Smooth muscle cell of the umbilical artery (primary cell): ENCODE data around the gene TMPRSS9. TPM values are rescaled to one million over a fixed set of nuclear protein-coding genes. Genes with fewer than 3 reads are reported as not detected.

Source experiments
- total RNA-seq: library from RNA; depleted of rRNA; stranded (reverse); fragments of >200 nt; gene quantifications from 2 replicates; pipeline ENCODE4 v1.2.3, GENCODE V29; 2014

TMPRSS9 gene
- total RNA-seq = not detected in 2 replicates

GRCh38 chr19:2359992-2360685 lies at the start of gene TMPRSS9:
TMPRSS9 (plus strand) TSS chr19:2360265; CDS start chr19:2389786, 29,521 bp downstream.

DNA sequence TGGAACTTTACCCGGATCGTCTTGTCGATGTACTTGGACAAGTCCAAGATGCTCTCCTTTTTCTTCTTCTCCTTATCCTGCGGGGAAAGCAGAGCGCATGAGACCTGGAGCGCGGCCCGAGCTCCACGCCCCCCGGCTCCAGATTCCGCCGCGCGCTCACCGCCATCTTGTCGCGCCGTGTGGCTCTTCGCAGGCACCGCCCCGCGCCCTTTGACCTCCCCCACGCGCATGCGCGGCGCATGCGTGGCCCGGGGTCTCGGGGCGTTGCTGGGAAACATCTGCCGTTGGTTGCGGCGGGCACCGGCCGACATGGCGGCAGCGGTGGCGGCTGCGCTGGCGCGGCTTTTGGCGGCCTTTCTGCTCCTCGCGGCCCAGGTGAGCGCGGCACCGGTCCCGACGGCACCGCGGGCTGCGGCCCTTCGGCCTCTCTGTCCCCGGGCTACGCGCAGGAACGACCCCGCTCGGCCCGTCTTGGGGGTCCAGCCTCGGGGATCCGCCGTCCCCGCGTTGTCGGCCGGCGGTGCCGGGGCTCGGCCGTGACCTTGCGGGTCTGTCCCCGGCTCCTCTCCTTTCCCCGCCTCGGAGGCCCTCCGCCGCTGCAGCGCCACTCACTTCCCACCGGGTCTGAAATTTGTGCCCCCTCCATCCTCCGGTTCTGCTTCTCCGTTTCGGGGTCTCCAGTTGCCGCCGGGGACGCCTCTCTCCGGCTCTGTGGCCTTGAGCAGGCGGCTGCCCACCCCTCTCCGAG lies 31.5 kb upstream of the TMPRSS9 start, which contains the start of the genes LSM7 and SPPL2B:
LSM7 (minus strand) TSS at position 186 of the 748 bp plus-strand sequence; CDS start at position 166, 20 bp downstream.
SPPL2B (plus strand) TSS at position 284 of the 748 bp plus-strand sequence; CDS start at position 310, 26 bp downstream.

DNA sequence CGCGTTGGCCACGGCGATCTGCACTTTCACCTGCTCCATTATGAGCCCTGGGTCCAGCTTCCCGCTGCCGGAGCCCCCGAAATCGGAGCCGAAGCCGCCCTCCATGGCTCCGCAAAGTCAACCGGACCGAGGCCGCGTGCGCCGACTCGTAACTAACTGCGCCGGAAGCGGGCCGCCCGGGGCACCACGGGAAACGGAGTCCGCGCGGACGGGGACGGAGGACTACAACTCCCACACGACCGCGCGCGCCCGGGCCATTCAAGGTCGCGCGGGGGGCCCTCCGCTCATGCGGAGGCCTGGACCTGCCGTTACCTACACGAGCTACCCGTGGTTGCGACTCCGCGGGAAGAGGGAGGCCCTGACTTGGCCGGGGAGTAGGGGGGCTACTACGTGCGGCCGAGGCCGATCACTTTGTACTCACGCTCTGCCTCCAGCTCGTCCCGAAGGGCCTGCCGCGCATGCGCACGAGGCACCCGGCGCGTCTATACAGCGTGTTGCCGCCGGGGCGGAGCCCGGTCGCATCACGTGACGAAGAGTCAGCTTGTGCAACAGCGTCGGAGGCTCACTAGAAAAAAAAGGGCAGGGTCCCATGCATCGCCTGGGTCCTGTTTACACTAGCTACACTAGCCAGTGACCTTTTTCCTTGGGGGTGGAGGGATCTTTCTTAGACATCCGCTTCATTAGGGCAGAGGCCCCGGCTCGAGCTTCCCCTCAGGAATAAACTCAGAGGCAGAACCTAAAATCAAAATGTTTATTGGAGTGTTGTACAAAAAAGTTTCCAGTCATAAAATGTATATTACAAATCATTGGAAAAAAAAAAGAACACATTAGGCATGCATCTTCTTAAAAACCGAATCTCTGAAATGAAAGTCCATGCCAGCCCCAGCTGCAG lies 67.6 kb downstream of the TMPRSS9 start, which contains the start of gene TIMM13:
TIMM13 (minus strand) TSS at position 158 of the 892 bp plus-strand sequence; CDS start at position 105, 53 bp downstream.

Other genes starting within 250 kb of the TMPRSS9 start
- 106 and 185 TPM in 2 replicates for gene AP3D1, start 208.7 kb upstream of the TMPRSS9 start, total RNA-seq
- gene DOT1L, start 196.3 kb upstream of the TMPRSS9 start, total RNA-seq = 3.9 and 10.5 TPM in 2 replicates
- gene PLEKHJ1, start 123.9 kb upstream of the TMPRSS9 start, total RNA-seq = 44.4 and 46.3 TPM in 2 replicates
- 22.9 and 39.8 TPM in 2 replicates for gene SF3A2, start 123.4 kb upstream of the TMPRSS9 start, total RNA-seq
- gene AMH, start 110.9 kb upstream of the TMPRSS9 start, total RNA-seq = 0.59 and 1.1 TPM in 2 replicates
- gene JSRP1, start 103.8 kb upstream of the TMPRSS9 start, total RNA-seq = 0.14 and 0.30 TPM in 2 replicates
- gene PEAK3, start 78.1 kb upstream of the TMPRSS9 start, total RNA-seq = not detected in 2 replicates
- gene LINGO3, start 52.1 kb upstream of the TMPRSS9 start, total RNA-seq = not detected in 2 replicates
- 105 and 126 TPM in 2 replicates for gene LSM7, start 31.7 kb upstream of the TMPRSS9 start, total RNA-seq
- gene SPPL2B, start 31.6 kb upstream of the TMPRSS9 start, total RNA-seq = 43.7 and 57.3 TPM in 2 replicates
- 25.8 and 29.1 TPM in 2 replicates for gene TIMM13, start 67.3 kb downstream of the TMPRSS9 start, total RNA-seq
- 49.6 and 135 TPM in 2 replicates for gene LMNB2, start 96.7 kb downstream of the TMPRSS9 start, total RNA-seq
- gene GADD45B, start 115.9 kb downstream of the TMPRSS9 start, total RNA-seq = 15.6 and 44.2 TPM in 2 replicates